GM23248 (cell line): ENCODE measurements around the gene VPS51. TPM values are rescaled to one million over a fixed set of nuclear protein-coding genes. Genes with fewer than 3 reads are reported as not detected.
A peak's percentile ranks its signal among the peaks of the same experiment; 100 is the strongest.

Experiments
- DNase-seq: peaks from one replicate; pipeline ENCODE4 v3.0.0-alpha.2; 2015
- H2AFZ ChIP-seq: fragments of 200-600 bp; sonication (generic); 2 replicates; pipeline ENCODE4 v1.6.1; 2016; ENCODE audit warnings: antibody characterized with exemption
- H3F3A ChIP-seq: fragments of 200-600 bp; sonication (generic); 2 replicates; pipeline ENCODE4 v1.6.1; 2016; ENCODE audit warnings: mild to moderate bottlenecking, antibody characterized with exemption, mixed run types; ENCODE audit not compliant: insufficient read depth
- H3K27ac ChIP-seq: fragments of 200-600 bp; sonication (generic); 2 replicates; pipeline ENCODE4 v1.5.1; 2016; ENCODE audit warnings: mild to moderate bottlenecking
- H3K27me3 ChIP-seq: fragments of 200-600 bp; sonication (generic); replicated peaks from 2 replicates; pipeline ENCODE4 v1.6.1; 2016; ENCODE audit warnings: mild to moderate bottlenecking; ENCODE audit not compliant: insufficient read depth
- H3K36me3 ChIP-seq: fragments of 200-600 bp; sonication (generic); 2 replicates; pipeline ENCODE4 v1.6.1; 2016; ENCODE audit warnings: low read depth, mild to moderate bottlenecking
- H3K4me1 ChIP-seq: fragments of 200-600 bp; sonication (generic); 2 replicates; pipeline ENCODE4 v1.6.1; 2016; ENCODE audit warnings: mild to moderate bottlenecking; ENCODE audit not compliant: insufficient read depth
- H3K4me2 ChIP-seq: fragments of 200-600 bp; sonication (generic); one replicate; pipeline ENCODE4 v1.6.1; 2016; ENCODE audit warnings: mild to moderate bottlenecking; ENCODE audit not compliant: unreplicated experiment
- H3K4me3 ChIP-seq: fragments of 200-600 bp; sonication (generic); 2 replicates; pipeline ENCODE4 v1.5.1; 2016; ENCODE audit warnings: mild to moderate bottlenecking
- H3K79me2 ChIP-seq: fragments of 200-600 bp; sonication (generic); 2 replicates; pipeline ENCODE4 v1.6.1; 2016; ENCODE audit warnings: mild to moderate bottlenecking; ENCODE audit not compliant: insufficient read depth
- H3K9ac ChIP-seq: fragments of 200-600 bp; sonication (generic); 2 replicates; pipeline ENCODE4 v1.6.1; 2016; ENCODE audit warnings: mild to moderate bottlenecking
- H3K9me2 ChIP-seq: fragments of 200-600 bp; sonication (generic); 2 replicates; pipeline ENCODE4 v1.6.1; 2016; ENCODE audit warnings: mixed run types, mild to moderate bottlenecking, moderate library complexity; ENCODE audit not compliant: insufficient read depth
- H3K9me3 ChIP-seq: fragments of 200-600 bp; sonication (generic); one replicate; pipeline ENCODE4 v1.6.1; 2017; ENCODE audit warnings: low read depth
- H4K20me1 ChIP-seq: fragments of 200-600 bp; sonication (generic); 2 replicates; pipeline ENCODE4 v1.6.0; 2016; ENCODE audit not compliant: insufficient read depth
- EZH2 ChIP-seq: fragments of 200-600 bp; sonication (generic); IDR thresholded peaks from 2 replicates; pipeline ENCODE4 v1.6.1; 2018; ENCODE audit warnings: antibody characterized with exemption, mild to moderate bottlenecking; ENCODE audit not compliant: insufficient read depth, poor library complexity, severe bottlenecking
- EZH2phosphoT487 ChIP-seq: fragments of 200-600 bp; sonication (generic); IDR thresholded peaks from 2 replicates; pipeline ENCODE4 v1.6.1; 2018; ENCODE audit warnings: antibody characterized with exemption, moderate library complexity, mild to moderate bottlenecking, low read depth; ENCODE audit not compliant: insufficient read depth
- WGBS, 2 experiments: methylation state at CpG; one replicate each; pipeline ENCODE4 v1.1.6; 2015 to 2017; ENCODE audit warnings: low lambda C conversion rate in 2 of 2, low coverage in 1 of 2; ENCODE audit errors: missing lambda C conversion rate in 2 of 2; 5-methylcytosine and 5-hydroxymethylcytosine counted together
- in situ Hi-C: fragments of 300-500 bp; cut with MboI; formaldehyde crosslinking; loops from 2 replicates; pipeline ENCODE4 v1.15.0; 2020
- polyA plus RNA-seq: library from polyadenylated mRNA; unstranded; fragments of >200 nt; fragmentation: Nextera tagmentation; extraction: Ambion mirVana; gene quantifications from 2 replicates; pipeline ENCODE4 v1.2.1, GENCODE V29; 2016
- total RNA-seq: library from RNA; depleted of rRNA; stranded (reverse); fragments of >200 nt; shearing (Covaris generic); gene quantifications from 2 replicates; pipeline ENCODE4 v1.2.3, GENCODE V29; 2014

The VPS51 gene
- total and polyA plus RNA-seq, 2 experiments from 2014 or later, result 30.7 to 339 TPM

GRCh38 chr11:65108469-65109123 lies 12.6 kb downstream of the VPS51 start:
- TF ChIP-seq EZH2phosphoT487, result no peak
- no peak for TF ChIP-seq EZH2
- Histone ChIP-seq H3K4me1 (peaks cover 9% of the 10 kb centered on the region; the same call in 1 of the 2 replicates), H3K27ac (no peak overlapping the region), H3K79me2 (peaks cover 20% of the 10 kb centered on the region), H3K4me2 (no peak overlapping the region), H4K20me1 (no peaks in the 10 kb centered on the region), H3K9me3 (no peaks in the 10 kb centered on the region), H2AFZ (no peak overlapping the region), H3K4me3 (no peak overlapping the region), H3K36me3 (no peaks in the 10 kb centered on the region), H3K27me3 (no peaks in the 10 kb centered on the region), H3F3A (0 out of 2 replicates have a peak, but pooled peaks cover 6% of the 10 kb centered on the region), H3K9me2 (no peaks in the 10 kb centered on the region), H3K9ac (no peak overlapping the region)
- in situ Hi-C loops, result no loop called here
- WGBS, 2 experiments, result 92% methylated on average over 37 to 38 of the region's 38 CpGs
- DNase-seq, result no peak

DNA sequence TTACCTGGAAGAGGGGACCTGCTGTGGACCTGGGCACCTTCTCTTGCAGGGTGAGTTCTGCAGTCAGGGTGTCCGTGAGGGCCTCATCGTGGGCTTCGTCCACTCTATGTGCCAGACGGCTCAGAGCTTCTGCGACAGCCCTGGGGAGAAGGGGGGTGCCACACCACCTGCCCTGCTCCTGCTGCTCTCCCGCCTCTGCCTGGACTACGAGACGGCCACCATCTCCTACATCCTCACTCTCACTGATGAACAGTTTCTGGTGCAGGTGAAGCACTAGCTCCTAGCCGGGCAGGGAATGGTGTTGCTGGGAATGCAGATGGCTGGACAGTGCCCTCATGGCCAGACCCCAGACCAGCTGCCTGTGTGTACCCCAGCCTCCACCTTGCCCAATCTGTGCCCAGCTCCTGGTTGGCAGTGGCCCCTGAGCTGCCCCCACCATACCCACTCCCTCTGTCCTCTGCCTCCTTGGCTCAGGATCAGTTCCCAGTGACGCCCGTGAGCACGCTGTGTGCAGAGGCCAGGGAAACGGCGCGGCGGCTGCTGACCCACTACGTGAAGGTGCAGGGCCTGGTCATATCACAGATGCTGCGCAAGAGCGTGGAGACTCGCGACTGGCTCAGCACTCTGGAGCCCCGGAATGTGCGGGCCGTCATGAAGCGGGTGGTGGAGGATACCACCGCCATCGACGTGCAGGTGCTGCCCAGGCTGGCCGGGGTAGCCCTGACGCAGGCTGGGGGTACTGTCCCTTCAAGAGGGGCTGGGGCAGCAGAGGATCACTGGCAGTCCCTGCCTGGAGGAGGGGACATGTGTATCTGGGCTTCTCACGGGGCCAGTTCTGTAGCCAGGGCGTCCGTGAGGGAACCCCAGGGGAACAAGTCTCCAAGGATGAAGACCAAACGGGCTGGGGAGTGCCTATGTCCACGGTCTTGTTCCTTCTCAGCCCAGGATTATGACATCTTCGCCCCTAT lies 13.5 kb downstream of the VPS51 start:
- Histone ChIP-seq H3F3A (0 out of 2 replicates have a peak, but pooled peaks cover 6% of the 10 kb centered on the region), H2AFZ (no peak overlapping the region), H3K36me3 (no peaks in the 10 kb centered on the region), H3K27ac (no peak overlapping the region), H3K27me3 (no peaks in the 10 kb centered on the region), H4K20me1 (no peaks in the 10 kb centered on the region), H3K9ac (no peak overlapping the region), H3K4me2 (no peak overlapping the region), H3K79me2 (peaks cover 12% of the 10 kb centered on the region), H3K9me2 (no peaks in the 10 kb centered on the region), H3K9me3 (no peaks in the 10 kb centered on the region), H3K4me3 (no peak overlapping the region), H3K4me1 (peaks cover 9% of the 10 kb centered on the region; the same call in 1 of the 2 replicates)
- 86 to 87% methylated on average over 34 to 36 of the region's 36 CpGs for WGBS, 2 experiments
- no peak for DNase-seq
- in situ Hi-C loops, result no loop called here
- TF ChIP-seq EZH2 (no peak), EZH2phosphoT487 (no peak)

DNA sequence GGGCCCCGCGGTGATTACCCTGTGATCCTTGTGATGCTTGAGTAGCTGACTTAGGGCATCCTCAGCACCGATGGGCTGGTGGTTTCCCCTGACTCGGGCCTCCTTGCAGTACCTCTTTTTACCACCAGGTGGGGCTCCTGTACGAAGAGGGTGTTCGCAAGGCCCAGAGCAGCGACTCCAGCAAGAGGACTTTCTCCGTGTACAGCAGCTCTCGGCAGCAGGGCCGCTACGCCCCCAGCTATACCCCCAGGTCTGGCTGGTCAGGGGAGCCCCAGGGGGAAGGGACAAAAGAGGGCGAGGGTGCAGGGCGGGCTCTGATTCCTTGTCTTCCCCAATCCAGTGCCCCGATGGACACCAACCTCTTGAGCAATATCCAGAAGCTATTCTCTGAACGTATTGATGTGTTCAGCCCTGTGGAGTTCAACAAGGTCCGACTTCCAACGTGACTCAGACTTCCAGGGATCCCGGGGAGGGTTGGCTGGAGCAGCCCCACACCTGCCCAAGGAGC lies 14.4 kb downstream of the VPS51 start:
- no peaks in the 10 kb centered on the region for H3K36me3 ChIP-seq
- H3K9me3 ChIP-seq, result no peaks in the 10 kb centered on the region
- DNase-seq, result peak; percentile 86
- no peak overlapping the region for H3K4me3 ChIP-seq
- H3K4me2 ChIP-seq, result no peak overlapping the region
- H4K20me1 ChIP-seq, result no peaks in the 10 kb centered on the region
- no peaks in the 10 kb centered on the region for H3K9me2 ChIP-seq
- 0 out of 2 replicates have a peak, but pooled peaks cover 6% of the 10 kb centered on the region for H3F3A ChIP-seq
- peaks cover 9% of the 10 kb centered on the region; the same call in 1 of the 2 replicates for H3K4me1 ChIP-seq
- H3K27me3 ChIP-seq, result no peaks in the 10 kb centered on the region
- no peak overlapping the region for H3K27ac ChIP-seq
- no peak overlapping the region for H2AFZ ChIP-seq
- 10 to 11% methylated on average over 18 of the region's 18 CpGs for WGBS, 2 experiments
- in situ Hi-C loops, result no loop called here
- peaks cover 4% of the 10 kb centered on the region for H3K79me2 ChIP-seq
- H3K9ac ChIP-seq, result no peak overlapping the region
- TF ChIP-seq EZH2 (no peak), EZH2phosphoT487 (no peak)

DNA sequence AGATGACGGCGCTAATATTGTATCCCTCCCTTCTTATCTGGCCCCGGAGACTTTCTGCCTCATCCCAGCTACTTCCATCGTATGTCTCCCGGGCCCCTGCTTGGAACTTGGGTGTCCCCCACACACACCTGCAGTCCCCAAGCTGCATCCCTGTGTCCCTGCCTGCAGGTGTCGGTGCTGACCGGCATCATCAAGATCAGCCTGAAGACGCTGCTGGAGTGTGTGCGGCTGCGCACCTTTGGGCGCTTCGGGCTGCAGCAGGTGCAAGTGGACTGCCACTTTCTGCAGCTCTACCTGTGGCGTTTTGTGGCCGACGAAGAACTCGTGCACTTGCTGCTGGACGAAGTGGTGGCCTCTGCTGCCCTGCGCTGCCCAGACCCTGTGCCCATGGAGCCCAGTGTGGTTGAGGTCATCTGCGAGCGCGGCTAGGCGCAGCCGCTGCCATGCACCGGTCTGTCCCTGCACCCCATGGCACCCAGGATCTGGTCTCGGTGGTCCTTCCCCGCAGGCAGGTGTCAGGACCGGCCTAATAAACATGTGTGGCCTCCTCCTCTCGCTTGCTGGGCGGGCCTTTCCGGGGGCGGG lies 15.2 kb downstream of the VPS51 start:
- Histone ChIP-seq H3K4me1 (peaks cover 13% of the 10 kb centered on the region; the same call in 1 of the 2 replicates), H2AFZ (no peak overlapping the region), H3K9me2 (no peaks in the 10 kb centered on the region), H4K20me1 (no peaks in the 10 kb centered on the region), H3K9me3 (no peaks in the 10 kb centered on the region), H3K36me3 (no peaks in the 10 kb centered on the region), H3K9ac (no peak overlapping the region), H3K4me3 (no peak overlapping the region; the same call in 1 of the 2 replicates), H3K27me3 (no peaks in the 10 kb centered on the region), H3F3A (0 out of 2 replicates have a peak, but pooled peaks cover 6% of the 10 kb centered on the region), H3K4me2 (peak overlapping the region; percentile 97), H3K79me2 (peaks cover 10% of the 10 kb centered on the region), H3K27ac (no peak overlapping the region)
- no peak for DNase-seq
- in situ Hi-C loops, result no loop called here
- 68% methylated on average over 25 to 30 of the region's 31 CpGs for WGBS, 2 experiments
- no peak for TF ChIP-seq EZH2
